ENCODE results near the gene RBMX2.

RBMX2 gene

DNA sequence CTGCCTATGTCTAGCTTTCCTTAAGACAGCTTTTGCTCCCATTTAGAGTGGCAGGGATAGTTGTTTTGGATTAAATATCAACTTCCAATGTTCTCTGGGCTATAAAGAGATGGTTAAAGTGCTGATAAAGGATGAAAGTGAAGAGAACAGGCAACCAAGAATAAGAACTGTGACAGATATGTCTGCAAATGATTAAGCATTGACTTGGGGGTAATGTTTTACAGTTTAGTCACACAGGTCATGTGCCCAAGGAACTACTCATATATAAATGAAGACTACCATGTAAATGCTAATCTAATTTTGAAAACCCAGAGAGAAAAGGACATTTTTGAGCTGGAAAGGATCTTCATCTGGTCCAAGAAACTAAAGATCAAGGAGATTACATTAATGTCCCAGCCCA is 42.1 kb downstream of the RBMX2 start:
- no peak overlapping the region for H3K27ac ChIP-seq (ENCODE audit: low read depth, low read length)
- H3K27me3 ChIP-seq (ENCODE audit: control insufficient read depth in 1 of 2, insufficient read depth in 2 of 2, low read length in 2 of 2) = no peaks in the 10 kb centered on the region
- no peaks in the 10 kb centered on the region for H3K36me3 ChIP-seq (ENCODE audit: control insufficient read depth in 1 of 2, insufficient read depth in 2 of 2, low read length in 2 of 2)
- no peak overlapping the region for H3K4me3 ChIP-seq (ENCODE audit: low read depth in 1 of 2, low read length in 2 of 2)
- no peaks in the 10 kb centered on the region for H3K9me3 ChIP-seq (ENCODE audit: control insufficient read depth in 1 of 2, low read length in 2 of 2)
- no peak overlapping the region for H3K9ac ChIP-seq (ENCODE audit: low read depth in 1 of 2, low read length in 2 of 2)
- H3K4me1 ChIP-seq (ENCODE audit: control insufficient read depth in 1 of 2, insufficient read depth in 2 of 2, low read length in 2 of 2) = no peaks in the 10 kb centered on the region

DNA sequence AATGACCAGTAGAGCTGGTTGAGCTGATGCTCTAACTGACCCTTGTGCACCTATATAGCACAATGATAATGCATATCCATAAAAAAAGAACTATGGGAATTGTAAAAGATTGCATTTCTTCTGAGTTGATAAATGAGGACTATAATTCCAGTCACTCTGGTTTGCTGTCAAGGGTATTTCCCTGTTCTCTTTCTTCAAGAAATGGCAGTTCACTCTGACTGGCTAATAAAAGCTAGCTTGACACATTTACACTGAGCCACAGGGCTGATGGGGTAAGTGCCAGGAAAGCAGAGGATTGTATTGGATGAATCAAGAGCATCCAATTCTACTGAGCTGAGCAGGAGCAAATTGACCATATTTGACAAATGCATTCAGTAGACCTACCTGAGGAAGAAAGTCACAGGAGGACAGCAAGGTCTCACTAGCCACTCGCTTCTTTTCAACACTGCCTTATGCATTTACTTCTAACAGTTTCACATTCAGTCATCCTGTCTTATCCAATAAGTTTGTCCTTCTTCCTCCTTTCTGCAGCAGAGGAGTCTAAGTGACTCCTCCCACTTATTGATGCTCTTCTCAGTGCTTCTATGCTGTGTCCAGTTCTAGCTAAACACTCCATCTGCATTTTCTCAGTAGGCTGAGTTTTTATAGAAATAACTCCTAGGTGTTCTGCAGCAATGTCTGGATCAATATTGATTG is 43.0 kb downstream of the RBMX2 start:
- no peaks in the 10 kb centered on the region for H3K4me1 ChIP-seq (ENCODE audit: control insufficient read depth in 1 of 2, insufficient read depth in 2 of 2, low read length in 2 of 2)

DNA sequence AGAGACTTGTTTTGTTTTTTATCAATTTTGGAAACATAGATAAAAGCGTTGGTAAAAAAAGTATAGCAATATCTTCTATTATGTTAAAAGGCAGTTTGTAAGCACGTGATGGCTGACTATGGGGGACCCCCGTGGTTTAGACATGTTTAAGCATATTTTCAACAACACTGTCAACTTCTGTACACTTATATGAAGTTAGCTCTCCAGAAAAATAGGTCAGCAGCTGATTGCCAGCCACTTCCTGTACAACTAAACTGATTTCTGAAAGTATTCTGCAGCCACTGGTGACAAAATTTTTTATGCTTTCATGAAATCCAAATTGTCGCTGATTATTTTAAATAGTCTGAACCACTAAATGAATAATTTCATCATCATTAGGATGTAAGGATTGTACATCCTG is 45.2 kb downstream of the RBMX2 start:
- Histone ChIP-seq H3K27me3 (ENCODE audit: control insufficient read depth in 1 of 2, insufficient read depth in 2 of 2, low read length in 2 of 2) (no peaks in the 10 kb centered on the region), H3K27ac (ENCODE audit: low read depth, low read length) (no peak overlapping the region), H3K36me3 (ENCODE audit: control insufficient read depth in 1 of 2, insufficient read depth in 2 of 2, low read length in 2 of 2) (no peaks in the 10 kb centered on the region), H3K9me3 (ENCODE audit: control insufficient read depth in 1 of 2, low read length in 2 of 2) (no peaks in the 10 kb centered on the region), H3K4me3 (ENCODE audit: low read depth in 1 of 2, low read length in 2 of 2) (no peak overlapping the region), H3K9ac (ENCODE audit: low read depth in 1 of 2, low read length in 2 of 2) (no peak overlapping the region), H3K4me1 (ENCODE audit: control insufficient read depth in 1 of 2, insufficient read depth in 2 of 2, low read length in 2 of 2) (no peaks in the 10 kb centered on the region)

More for the DNA sequence above, 43.0 kb downstream of the RBMX2 start:
- H3K27me3 ChIP-seq (ENCODE audit: control insufficient read depth in 1 of 2, insufficient read depth in 2 of 2, low read length in 2 of 2) = no peaks in the 10 kb centered on the region
- no peaks in the 10 kb centered on the region for H3K36me3 ChIP-seq (ENCODE audit: control insufficient read depth in 1 of 2, insufficient read depth in 2 of 2, low read length in 2 of 2)
- H3K9ac ChIP-seq (ENCODE audit: low read depth in 1 of 2, low read length in 2 of 2) = no peak overlapping the region
- H3K9me3 ChIP-seq (ENCODE audit: control insufficient read depth in 1 of 2, low read length in 2 of 2) = no peaks in the 10 kb centered on the region
- no peak overlapping the region for H3K27ac ChIP-seq (ENCODE audit: low read depth, low read length)
- no peak overlapping the region for H3K4me3 ChIP-seq (ENCODE audit: low read depth in 1 of 2, low read length in 2 of 2)
